ENCODE results near the gene MED13L.

- TF ChIP-seq CTCF (IDR thresholded peaks at IDR 0.05) (no peak), EP300 (IDR thresholded peaks at IDR 0.05; ENCODE audit: low read depth) (no peak), POLR2AphosphoS5 (IDR thresholded peaks at IDR 0.05) (no peak)
Measured at GRCh38 chr12:116068853-116069252, 208.6 kb downstream of the MED13L start.

Data from transverse colon (tissue), 4 donors.